Erythroblast (primary cell): ENCODE measurements around the gene CHP2.

Source experiments
- GATA1 ChIP-seq: IDR thresholded peaks from 2 replicates; pipeline ENCODE4 v1.6.1; 2011; ENCODE audit warnings: low read depth, mild to moderate bottlenecking, control low read depth, low read length, moderate library complexity
- POLR2A ChIP-seq: IDR thresholded peaks from 2 replicates; pipeline ENCODE4 v1.6.1; 2011; ENCODE audit warnings: mild to moderate bottlenecking, low read length

- no peak for TF ChIP-seq POLR2A
- no peak for TF ChIP-seq GATA1
Observed at GRCh38 chr16:23706439-23706838, 48.4 kb upstream of the CHP2 start.
